ENCODE results near the gene SAMD14. TPM values are rescaled to one million over a fixed set of nuclear protein-coding genes. Genes with fewer than 3 reads are reported as not detected.

Gene SAMD14
- total RNA-seq, result 2.0 and 2.4 TPM in 2 replicates

DNA sequence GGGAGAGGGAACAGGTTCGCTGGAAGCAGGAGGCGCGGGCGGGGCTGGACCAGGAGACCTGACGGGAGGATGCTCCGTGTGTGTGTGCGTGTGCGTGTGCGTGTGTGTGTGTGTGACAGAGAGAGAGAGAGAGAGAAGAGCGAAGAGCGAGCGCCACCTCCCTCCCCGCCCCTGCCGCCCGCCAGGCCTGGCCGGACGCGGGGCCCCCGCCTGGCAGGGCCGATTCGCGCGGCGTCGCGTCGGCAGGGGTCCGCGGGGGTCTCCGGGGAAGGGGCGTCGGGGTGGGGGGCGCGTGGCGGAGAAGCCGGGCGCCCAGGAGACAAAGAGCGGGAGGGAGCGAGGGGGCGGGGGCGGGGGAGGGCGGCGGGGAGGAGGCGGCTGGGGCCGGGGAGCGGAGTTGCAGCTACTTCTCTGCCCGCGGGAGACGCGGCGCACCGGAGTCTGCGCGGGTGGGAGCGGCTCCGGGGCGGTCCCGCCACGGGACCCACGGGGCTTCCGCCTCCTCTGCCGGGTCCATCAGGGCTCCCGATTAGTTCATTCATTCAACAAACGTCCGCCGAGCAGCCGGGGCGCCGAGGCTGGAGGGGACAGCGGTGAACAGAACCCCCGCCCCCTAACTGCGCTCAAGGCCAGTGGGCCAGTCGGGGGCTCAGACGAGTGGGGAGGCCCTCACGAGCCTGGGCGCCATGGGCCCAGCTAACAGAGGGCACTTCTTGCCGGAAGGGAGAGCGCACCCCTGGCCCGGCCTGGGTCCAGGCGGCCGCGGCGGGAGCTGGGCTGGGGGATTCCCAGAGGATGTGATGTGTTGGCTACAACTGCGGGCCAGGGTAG lies at the start of gene SAMD14:
Gene SAMD14 (minus strand): TSS at position 433 of the 831 bp plus-strand sequence. CDS start 5,201 bp downstream, outside the sequence.
- Mint-ChIP-seq H3K36me3 (ENCODE audit: low read depth) (peaks cover 34% of the 10 kb centered on the region), H3K4me3 (ENCODE audit: low read depth) (peak within 1 kb of the TSS; percentile 72), H3K27ac (peak within 1 kb of the TSS; percentile 19), H3K9me3 (no peaks in the 10 kb centered on the region), H3K4me1 (ENCODE audit: low read depth) (peaks cover 22% of the 10 kb centered on the region), H3K27me3 (ENCODE audit: low read depth) (peaks cover 30% of the 10 kb centered on the region)
- intact Hi-C loops (cut with micrococcal nuclease), result no loop called here
- no peak for DNase-seq (ENCODE audit: low spot score)

DNA sequence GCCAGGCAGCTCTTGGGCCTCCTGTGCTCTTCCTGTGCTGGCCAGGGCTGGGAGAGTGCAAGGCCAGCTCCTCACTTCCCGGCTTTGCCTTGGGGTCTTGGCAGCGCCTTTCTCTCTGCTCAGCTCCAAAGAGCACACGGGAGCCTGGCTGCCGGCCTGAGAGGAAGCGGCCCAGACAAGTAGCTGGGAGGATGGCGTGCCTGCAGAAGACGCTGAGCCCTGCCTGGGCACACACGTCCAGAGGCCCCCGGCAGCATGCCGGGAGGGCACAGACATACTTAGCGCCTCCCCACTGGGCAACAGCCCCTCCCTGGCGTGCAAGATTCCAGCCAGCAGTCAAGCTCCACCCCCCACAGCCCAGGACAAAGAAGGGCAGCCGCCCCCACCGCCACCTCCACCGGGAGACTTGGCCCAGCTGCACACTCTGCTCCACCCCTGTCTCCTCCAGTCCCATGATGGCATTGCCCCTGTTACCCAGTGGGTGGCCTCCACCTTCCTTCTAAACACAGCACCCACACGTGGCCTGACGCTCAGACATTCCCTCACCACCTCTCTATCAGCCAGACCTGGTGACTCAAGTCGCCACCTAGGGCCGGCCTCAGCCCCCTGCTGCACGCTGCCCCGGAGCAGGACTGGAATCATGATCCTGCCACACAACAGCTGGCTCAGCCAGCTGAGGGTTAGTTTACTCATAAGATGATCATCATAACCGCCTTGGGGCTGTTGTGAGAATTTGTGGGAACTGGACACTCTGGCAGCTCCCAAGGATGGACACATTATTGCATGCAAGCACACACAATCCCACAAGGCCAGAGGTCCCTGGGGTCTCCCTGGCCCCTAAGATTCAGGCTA lies 48.2 kb upstream of the SAMD14 start:
- DNase-seq (ENCODE audit: low spot score), result no peak
- Mint-ChIP-seq H3K36me3 (ENCODE audit: low read depth) (no peaks in the 10 kb centered on the region), H3K27me3 (ENCODE audit: low read depth) (peaks cover 2% of the 10 kb centered on the region), H3K27ac (peak overlapping the region; percentile 18), H3K4me1 (ENCODE audit: low read depth) (peaks cover 12% of the 10 kb centered on the region), H3K4me3 (ENCODE audit: low read depth) (no peak overlapping the region), H3K9me3 (no peaks in the 10 kb centered on the region)
- intact Hi-C loops (cut with micrococcal nuclease), result no loop called here

DNA sequence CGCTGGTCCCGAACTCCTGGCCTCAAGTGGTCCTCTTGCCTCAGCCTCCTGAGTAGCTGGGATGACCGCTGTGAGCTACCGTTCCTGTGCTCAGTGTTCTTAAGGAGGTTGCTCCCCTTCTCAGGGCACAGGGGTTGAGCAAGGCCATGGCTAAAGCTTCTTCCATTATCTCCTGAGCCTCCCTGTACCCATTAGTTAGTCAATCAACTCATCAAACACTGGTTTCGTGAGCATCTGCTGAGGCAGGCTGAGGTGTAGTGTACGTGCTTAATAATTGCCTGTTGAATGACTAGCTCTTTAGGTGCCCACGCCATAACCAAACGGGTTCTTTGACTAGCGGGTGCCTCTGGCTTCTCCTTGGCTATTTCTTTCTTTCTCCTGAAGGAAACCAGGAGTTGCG lies 47.5 kb upstream of the SAMD14 start:
- Mint-ChIP-seq H3K27me3 (ENCODE audit: low read depth) (peaks cover 2% of the 10 kb centered on the region), H3K9me3 (no peaks in the 10 kb centered on the region), H3K4me1 (ENCODE audit: low read depth) (peaks cover 10% of the 10 kb centered on the region), H3K4me3 (ENCODE audit: low read depth) (no peak overlapping the region), H3K36me3 (ENCODE audit: low read depth) (no peaks in the 10 kb centered on the region), H3K27ac (no peak overlapping the region)
- no peak for DNase-seq (ENCODE audit: low spot score)
- intact Hi-C loops (cut with micrococcal nuclease), result no loop called here

DNA sequence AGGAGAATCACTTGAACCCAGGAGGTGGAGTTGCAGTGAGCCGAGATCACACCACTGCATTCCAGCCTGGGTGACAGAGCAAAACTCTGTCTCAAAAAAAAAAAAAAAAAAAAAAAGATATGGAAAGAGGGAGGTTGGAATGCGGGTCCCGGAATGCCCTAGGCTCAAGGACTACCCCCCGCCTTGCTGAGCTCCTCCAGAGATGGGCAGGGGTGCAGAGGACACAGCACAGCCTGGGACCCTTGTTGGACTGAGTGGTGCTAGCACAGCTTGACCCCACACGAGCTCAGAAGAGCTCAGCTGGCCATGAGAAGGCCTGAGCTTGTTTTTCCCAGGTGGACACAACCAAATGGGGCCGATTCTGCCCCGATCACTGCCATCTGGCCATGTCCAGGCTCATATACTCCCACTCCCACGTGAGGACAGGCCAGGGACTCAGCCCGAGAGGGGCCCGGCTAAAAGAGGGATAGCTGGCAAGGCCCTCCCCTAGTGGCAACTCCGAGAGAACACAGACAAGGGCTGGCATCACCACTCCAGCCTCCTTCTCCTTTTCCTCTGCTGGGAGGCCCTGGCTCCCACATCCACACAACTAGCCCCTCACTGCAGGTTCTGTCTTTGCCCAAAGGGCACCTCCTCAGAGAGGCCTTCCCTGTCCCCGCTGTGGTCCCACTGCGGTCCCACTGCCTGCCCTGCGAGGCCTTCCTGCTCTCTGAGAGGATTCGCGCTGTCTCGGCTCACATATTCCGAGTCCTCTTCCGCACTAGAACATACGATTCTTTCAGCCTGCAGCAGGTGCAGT lies 46.8 kb upstream of the SAMD14 start:
- H3K27ac Mint-ChIP-seq, result no peak overlapping the region
- H3K36me3 Mint-ChIP-seq (ENCODE audit: low read depth), result no peaks in the 10 kb centered on the region
- H3K27me3 Mint-ChIP-seq (ENCODE audit: low read depth), result peaks cover 2% of the 10 kb centered on the region
- no peak overlapping the region for H3K4me3 Mint-ChIP-seq (ENCODE audit: low read depth)
- no peak for DNase-seq (ENCODE audit: low spot score)
- H3K9me3 Mint-ChIP-seq, result no peaks in the 10 kb centered on the region
- peaks cover 10% of the 10 kb centered on the region for H3K4me1 Mint-ChIP-seq (ENCODE audit: low read depth)
- intact Hi-C loops (cut with micrococcal nuclease), result no loop called here

DNA sequence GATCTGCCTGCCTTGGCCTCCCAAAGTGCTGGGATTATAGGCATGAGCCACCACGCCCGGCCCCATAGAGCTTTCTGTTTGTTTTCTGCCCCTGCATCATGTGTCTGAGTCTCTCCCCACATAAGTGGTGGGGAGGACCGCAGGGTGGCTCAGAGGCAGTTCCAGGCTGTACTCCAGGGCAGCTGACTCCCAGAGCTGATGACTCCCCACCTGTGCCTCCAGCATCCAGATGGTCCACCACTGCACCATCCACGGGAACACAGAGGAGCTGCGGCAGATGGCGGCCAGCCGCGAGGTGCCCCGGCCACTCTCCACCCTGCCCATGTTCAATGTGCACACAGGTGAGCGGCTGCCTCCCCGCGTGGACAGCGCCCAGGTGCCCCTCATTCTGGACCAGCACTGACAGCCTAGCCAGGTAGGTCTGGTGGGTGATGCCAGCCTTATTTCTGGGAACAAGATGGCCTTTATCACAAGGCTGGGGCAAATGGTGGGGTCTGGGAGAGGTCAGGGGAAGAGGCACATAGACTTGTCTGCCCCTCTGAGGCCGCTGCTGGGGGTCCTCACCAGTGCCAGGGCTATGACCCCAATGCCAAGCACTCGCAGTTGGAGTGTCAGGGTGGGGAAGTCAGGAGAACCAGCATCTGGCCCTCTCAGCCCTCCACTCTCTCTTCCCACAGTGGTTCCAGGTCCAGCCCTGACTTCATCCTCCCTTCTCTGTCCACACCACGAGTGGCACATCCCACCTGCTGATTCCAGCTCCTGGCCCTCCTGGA lies 45.3 kb upstream of the SAMD14 start:
- Mint-ChIP-seq H3K36me3 (ENCODE audit: low read depth) (no peaks in the 10 kb centered on the region), H3K27ac (no peak overlapping the region), H3K4me3 (ENCODE audit: low read depth) (no peak overlapping the region), H3K4me1 (ENCODE audit: low read depth) (peaks cover 14% of the 10 kb centered on the region), H3K27me3 (ENCODE audit: low read depth) (peaks cover 1% of the 10 kb centered on the region), H3K9me3 (no peaks in the 10 kb centered on the region)
- intact Hi-C loops (cut with micrococcal nuclease), result no loop called here
- DNase-seq (ENCODE audit: low spot score), result no peak

DNA sequence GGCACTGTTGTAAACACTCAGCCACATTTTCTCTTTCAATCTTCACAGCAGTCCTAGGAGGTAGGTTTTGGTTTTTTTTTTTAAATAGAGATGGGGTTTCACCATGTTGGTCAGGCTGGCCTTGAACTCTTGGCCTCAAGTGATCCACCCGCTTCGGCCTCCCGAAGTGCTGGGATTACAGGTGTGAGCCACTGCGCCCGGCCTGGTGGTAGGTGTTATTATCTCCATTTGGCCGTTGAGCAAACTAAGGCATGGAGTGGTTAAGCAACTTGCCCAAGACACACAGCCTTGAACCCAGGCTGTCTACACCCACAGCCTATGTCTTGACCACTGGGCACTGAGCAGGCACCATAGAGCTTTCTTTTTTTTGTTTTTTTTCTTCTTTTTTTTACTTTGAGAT lies 44.5 kb upstream of the SAMD14 start:
- Mint-ChIP-seq H3K27me3 (ENCODE audit: low read depth) (no peaks in the 10 kb centered on the region), H3K36me3 (ENCODE audit: low read depth) (no peaks in the 10 kb centered on the region), H3K4me3 (ENCODE audit: low read depth) (no peak overlapping the region), H3K9me3 (no peaks in the 10 kb centered on the region), H3K27ac (no peak overlapping the region), H3K4me1 (ENCODE audit: low read depth) (peaks cover 15% of the 10 kb centered on the region)
- intact Hi-C loops (cut with micrococcal nuclease), result no loop called here
- no peak for DNase-seq (ENCODE audit: low spot score)

DNA sequence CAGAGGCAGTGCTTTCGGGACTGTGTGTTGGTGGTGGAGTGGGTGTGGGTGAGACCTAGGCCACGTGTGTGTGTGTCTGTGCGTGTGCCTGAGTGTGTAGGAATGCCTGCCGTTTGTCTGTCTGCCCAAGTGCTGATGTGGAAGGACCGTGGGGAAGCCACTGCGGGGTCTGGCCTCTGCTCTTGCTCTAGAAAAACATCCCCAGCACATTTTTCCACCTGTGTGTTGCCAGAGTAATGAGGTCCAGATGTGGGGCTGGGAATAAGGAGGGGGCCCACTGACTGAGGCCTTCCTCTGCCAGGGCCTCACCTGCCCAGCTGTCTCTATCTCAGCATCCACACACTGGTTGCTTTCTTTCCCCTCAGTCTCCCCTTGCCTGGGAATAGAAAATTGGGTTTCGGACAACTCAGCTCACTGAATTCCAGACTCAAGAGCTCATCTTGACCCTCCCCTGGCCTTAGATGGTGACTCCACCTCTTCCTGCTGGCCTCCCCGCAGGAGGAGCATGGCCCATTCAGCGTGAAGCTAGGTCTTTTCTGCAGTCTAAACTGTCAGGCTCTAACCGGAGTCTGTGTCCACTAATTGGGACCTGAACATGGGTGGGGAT lies 43.5 kb upstream of the SAMD14 start:
- H3K4me1 Mint-ChIP-seq (ENCODE audit: low read depth), result peaks cover 22% of the 10 kb centered on the region
- intact Hi-C loops (cut with micrococcal nuclease), result no loop called here
- H3K4me3 Mint-ChIP-seq (ENCODE audit: low read depth), result no peak overlapping the region
- no peaks in the 10 kb centered on the region for H3K27me3 Mint-ChIP-seq (ENCODE audit: low read depth)
- no peaks in the 10 kb centered on the region for H3K36me3 Mint-ChIP-seq (ENCODE audit: low read depth)
- H3K9me3 Mint-ChIP-seq, result no peaks in the 10 kb centered on the region
- no peak for DNase-seq (ENCODE audit: low spot score)
- H3K27ac Mint-ChIP-seq, result no peak overlapping the region

DNA sequence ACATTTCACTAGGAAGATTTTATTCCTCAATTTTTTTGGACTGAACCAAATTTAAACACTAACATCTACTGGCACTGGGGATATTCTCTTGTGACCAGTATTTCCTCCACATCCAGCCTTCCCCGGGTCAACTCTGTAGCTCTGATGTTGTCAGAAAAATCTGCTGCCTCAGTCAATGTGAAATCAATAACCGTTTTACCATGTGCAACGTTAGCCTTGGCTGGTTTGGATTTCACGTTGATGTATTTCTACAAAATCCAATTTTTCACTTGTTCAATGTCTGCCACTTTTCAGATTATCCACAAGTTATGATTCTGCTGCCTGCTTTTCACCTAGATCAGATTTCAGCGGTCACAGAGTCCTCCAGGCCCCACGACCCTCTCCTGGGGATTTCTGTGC lies 43.0 kb upstream of the SAMD14 start:
- Mint-ChIP-seq H3K4me1 (ENCODE audit: low read depth) (peaks cover 17% of the 10 kb centered on the region), H3K36me3 (ENCODE audit: low read depth) (no peaks in the 10 kb centered on the region), H3K4me3 (ENCODE audit: low read depth) (no peak overlapping the region), H3K9me3 (no peaks in the 10 kb centered on the region), H3K27me3 (ENCODE audit: low read depth) (no peaks in the 10 kb centered on the region), H3K27ac (no peak overlapping the region)
- DNase-seq (ENCODE audit: low spot score), result no peak
- intact Hi-C loops (cut with micrococcal nuclease), result no loop called here

DNA sequence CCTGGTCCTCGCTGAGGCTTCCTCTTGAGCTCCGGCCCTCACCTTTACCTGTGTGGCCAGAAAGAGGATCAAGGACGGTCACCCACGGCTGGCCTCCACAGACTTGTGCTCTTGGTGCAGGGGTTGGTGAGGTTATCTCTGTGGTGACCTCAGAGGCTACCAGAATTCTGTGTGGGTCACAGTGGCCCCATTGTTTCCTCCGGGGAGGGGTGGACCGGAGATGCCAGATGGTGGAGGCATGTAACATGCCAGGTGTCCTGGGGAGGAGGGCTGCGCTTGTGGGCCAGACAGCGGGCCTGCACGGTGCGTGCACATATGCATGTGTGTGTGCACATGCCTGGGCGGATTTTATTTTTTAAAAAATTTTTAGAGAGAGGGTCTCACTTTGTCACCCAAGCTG lies 42.2 kb upstream of the SAMD14 start:
- DNase-seq (ENCODE audit: low spot score), result no peak
- intact Hi-C loops (cut with micrococcal nuclease), result no loop called here
- H3K4me3 Mint-ChIP-seq (ENCODE audit: low read depth), result no peak overlapping the region
- no peaks in the 10 kb centered on the region for H3K36me3 Mint-ChIP-seq (ENCODE audit: low read depth)
- H3K27me3 Mint-ChIP-seq (ENCODE audit: low read depth), result no peaks in the 10 kb centered on the region
- H3K4me1 Mint-ChIP-seq (ENCODE audit: low read depth), result peaks cover 15% of the 10 kb centered on the region
- H3K9me3 Mint-ChIP-seq, result no peaks in the 10 kb centered on the region
- no peak overlapping the region for H3K27ac Mint-ChIP-seq

DNA sequence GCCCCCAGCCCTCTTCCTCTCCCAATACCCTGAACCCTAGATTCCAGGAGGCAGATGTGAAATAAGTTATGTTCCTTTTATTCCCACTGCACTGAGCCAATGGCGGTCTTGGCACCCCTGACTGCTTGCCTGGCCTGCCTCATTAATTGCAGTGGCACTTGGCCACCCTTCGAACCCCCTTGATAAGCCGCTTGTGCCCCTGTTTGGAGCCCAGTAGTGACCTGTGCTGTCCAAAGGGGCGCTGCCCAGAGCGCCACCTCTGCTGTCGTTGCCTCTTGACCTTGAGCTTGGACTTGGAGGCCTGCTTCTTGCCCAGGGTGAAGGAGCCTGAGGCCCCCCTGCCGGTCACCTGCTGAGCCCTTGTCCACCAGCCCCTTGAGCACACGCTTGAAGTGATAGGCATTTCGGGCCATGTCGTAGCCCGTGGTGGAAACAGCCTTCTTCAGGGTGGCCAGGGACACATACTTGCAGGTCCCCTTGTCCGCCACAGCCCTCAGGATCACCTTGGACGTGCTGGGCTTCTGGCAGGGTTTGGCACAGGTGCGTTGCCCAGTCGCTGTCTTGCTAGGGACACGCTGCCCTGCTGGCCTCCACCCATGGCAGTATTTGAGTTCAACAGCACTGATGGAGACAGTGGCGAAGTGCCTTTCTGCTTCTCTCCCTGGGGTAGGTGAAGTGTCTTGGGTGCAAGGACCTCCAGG lies 41.6 kb upstream of the SAMD14 start:
- intact Hi-C loops (cut with micrococcal nuclease), result no loop called here
- no peaks in the 10 kb centered on the region for H3K27me3 Mint-ChIP-seq (ENCODE audit: low read depth)
- H3K4me3 Mint-ChIP-seq (ENCODE audit: low read depth), result no peak overlapping the region
- peaks cover 15% of the 10 kb centered on the region for H3K4me1 Mint-ChIP-seq (ENCODE audit: low read depth)
- H3K9me3 Mint-ChIP-seq, result no peaks in the 10 kb centered on the region
- no peak for DNase-seq (ENCODE audit: low spot score)
- no peaks in the 10 kb centered on the region for H3K36me3 Mint-ChIP-seq (ENCODE audit: low read depth)
- no peak overlapping the region for H3K27ac Mint-ChIP-seq

DNA sequence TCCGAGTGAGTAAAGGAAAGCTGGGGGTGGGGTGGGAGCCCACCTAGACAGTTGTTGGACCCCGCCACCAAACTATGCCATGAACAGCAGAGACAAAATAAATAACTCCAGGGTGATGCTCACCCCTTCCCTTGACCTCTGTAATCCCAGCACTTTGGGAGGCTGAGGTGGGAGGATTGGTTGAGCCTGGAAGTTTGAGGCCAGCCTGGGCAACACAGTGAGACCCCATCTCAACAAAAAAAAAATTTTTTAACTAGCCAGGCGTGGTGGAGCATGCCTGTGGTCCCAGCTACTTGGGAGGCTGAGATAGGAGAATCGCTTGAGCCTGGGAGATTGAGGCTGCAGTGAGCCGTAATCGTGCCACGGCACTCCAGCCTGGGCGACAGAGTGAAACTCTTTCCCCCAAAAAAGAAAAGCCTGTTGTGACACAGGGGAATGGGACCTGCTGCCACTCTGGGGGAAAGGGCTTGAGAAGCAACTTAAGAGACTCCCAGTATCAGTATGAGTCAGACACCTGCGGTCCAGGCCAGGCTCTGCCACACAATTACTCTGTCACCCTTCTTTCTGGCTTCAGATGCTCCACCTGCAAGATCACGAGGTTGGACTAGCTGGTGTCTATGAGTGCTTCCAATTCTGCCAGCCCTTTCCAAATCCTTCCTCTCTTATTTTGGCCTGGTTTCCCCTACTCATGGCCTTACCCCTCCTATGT lies 40.9 kb upstream of the SAMD14 start:
- H3K36me3 Mint-ChIP-seq (ENCODE audit: low read depth), result no peaks in the 10 kb centered on the region
- no peaks in the 10 kb centered on the region for H3K9me3 Mint-ChIP-seq
- no peak overlapping the region for H3K27ac Mint-ChIP-seq
- intact Hi-C loops (cut with micrococcal nuclease), result no loop called here
- DNase-seq (ENCODE audit: low spot score), result no peak
- no peak overlapping the region for H3K4me3 Mint-ChIP-seq (ENCODE audit: low read depth)
- H3K27me3 Mint-ChIP-seq (ENCODE audit: low read depth), result no peaks in the 10 kb centered on the region
- peaks cover 15% of the 10 kb centered on the region for H3K4me1 Mint-ChIP-seq (ENCODE audit: low read depth)
